ENCODE data around the gene SACM1L.

DNA sequence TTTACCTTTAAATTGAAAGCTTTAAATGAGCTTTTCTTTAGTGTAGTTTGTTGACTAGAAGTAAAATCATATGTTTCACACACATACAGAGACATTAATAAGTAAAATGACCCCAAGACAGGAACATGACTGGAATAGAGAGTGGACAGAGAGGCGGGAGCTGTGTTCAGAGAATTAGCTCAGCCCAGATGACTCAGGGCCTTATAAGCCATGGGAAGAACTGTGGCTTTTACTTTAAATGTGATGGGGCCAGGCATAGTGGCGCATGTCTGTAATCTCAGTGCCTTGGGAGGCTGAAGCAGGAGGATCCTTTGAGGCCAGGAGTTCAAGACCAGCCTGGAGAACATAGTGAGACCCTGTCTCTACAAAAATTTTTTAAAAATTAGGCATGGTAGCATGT, 26.7 kb downstream of the SACM1L start:
- TF ChIP-seq POLR2AphosphoS5 (IDR thresholded peaks at IDR 0.05; ENCODE audit: insufficient read depth, low read depth, low read length): no peak
- TF ChIP-seq, protein P1, sequence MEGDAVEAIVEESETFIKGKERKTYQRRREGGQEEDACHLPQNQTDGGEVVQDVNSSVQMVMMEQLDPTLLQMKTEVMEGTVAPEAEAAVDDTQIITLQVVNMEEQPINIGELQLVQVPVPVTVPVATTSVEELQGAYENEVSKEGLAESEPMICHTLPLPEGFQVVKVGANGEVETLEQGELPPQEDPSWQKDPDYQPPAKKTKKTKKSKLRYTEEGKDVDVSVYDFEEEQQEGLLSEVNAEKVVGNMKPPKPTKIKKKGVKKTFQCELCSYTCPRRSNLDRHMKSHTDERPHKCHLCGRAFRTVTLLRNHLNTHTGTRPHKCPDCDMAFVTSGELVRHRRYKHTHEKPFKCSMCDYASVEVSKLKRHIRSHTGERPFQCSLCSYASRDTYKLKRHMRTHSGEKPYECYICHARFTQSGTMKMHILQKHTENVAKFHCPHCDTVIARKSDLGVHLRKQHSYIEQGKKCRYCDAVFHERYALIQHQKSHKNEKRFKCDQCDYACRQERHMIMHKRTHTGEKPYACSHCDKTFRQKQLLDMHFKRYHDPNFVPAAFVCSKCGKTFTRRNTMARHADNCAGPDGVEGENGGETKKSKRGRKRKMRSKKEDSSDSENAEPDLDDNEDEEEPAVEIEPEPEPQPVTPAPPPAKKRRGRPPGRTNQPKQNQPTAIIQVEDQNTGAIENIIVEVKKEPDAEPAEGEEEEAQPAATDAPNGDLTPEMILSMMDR (IDR thresholded peaks at IDR 0.05; ENCODE audit: extremely low read depth in 1 of 2, insufficient read depth in 1 of 2, low read depth in 1 of 2, low read length in 2 of 2): no peak
- TF ChIP-seq POLR2A (IDR thresholded peaks at IDR 0.05; ENCODE audit: low read depth, low read length): no peak

Measured in endothelial cell of umbilical vein (primary cell).